HG03097 (cell line): ENCODE measurements around the gene DLL4.

ENCODE experiments used
- ATAC-seq: cut with Tn5 transposase; IDR thresholded peaks from one replicate; pipeline ENCODE4 v1.9.1; 2021; ENCODE audit not compliant: unreplicated experiment, low FRiP score

The DLL4 gene

DNA sequence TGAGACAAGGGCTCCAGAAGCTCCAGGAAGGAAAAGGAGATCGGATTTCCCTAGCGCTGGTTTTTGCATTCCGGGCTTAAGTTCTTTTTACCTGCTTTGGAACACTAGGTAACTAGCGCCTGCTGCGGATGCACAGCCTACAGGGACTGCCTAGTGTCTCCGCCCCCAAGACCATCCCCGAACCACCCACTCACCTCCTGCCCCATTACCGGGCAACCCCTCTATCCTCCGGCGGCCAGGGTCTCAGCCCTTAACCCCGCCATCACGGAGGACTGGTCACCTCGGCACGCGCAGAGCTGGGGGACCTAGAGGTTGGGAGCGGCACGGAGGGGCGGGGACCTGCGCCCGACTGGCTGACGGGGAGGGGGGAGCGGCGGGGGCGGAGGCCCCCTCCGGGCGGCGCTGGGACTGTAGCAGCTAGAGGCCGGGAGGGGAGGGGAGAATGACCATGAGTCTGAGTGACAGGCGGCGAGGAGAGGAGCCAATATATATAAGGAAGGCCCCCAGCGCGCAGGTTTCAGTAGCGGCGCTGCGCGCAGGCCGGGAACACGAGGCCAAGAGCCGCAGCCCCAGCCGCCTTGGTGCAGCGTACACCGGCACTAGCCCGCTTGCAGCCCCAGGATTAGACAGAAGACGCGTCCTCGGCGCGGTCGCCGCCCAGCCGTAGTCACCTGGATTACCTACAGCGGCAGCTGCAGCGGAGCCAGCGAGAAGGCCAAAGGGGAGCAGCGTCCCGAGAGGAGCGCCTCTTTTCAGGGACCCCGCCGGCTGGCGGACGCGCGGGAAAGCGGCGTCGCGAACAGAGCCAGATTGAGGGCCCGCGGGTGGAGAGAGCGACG lies at the start of gene DLL4:
TSS of gene DLL4 (plus strand) at position 520 of the 839 bp plus-strand sequence. CDS start 329 bp downstream, outside the sequence.
- peak; percentile 36 for ATAC-seq

GRCh38 chr15:40879609-40880008 lies 49.5 kb upstream of the DLL4 start:
- ATAC-seq = no peak

DNA sequence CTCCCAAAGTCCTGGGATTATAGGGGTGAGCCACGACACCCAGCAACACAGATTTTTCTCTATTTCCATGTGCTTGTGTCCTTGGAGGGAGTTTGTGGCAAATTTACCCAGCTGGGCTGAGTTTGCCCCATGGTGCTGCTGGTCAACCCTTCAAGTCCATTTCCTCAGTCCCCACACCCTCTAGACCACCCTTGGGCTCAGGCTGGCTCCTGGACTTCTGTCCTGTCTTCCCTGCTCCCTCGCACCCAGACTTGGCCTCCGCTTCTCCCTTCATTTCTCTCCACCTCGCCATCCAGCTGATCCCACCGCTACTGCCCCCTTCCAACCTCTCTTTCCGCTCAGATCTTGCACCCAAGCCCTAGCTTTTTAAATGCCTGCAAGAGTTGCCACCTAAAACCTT lies 47.8 kb upstream of the DLL4 start:
- no peak for ATAC-seq

- no peak for ATAC-seq
Observed at GRCh38 chr15:40886586-40886985, 42.6 kb upstream of the DLL4 start.

DNA sequence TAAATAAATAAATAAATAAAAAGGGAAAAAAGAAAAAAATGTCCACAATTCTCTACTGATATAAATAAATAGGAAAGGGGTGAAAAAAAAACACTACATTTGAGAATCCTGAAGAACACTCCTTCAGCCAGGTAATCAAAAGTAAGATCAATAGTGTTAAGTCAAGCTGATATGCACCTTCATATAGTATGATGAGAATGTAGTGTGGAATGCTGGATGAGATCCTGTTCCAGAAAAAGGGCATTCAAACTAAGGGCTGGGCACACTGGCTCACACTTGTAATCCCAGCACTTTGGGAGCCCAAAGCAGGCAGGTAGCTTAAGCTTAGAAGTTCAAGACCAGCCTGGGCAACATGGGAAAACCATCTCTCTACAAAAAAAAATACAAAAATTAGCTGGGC lies 40.0 kb upstream of the DLL4 start:
- ATAC-seq = no peak

- ATAC-seq = no peak
Observed at GRCh38 chr15:40891138-40891537, 38.0 kb upstream of the DLL4 start.

DNA sequence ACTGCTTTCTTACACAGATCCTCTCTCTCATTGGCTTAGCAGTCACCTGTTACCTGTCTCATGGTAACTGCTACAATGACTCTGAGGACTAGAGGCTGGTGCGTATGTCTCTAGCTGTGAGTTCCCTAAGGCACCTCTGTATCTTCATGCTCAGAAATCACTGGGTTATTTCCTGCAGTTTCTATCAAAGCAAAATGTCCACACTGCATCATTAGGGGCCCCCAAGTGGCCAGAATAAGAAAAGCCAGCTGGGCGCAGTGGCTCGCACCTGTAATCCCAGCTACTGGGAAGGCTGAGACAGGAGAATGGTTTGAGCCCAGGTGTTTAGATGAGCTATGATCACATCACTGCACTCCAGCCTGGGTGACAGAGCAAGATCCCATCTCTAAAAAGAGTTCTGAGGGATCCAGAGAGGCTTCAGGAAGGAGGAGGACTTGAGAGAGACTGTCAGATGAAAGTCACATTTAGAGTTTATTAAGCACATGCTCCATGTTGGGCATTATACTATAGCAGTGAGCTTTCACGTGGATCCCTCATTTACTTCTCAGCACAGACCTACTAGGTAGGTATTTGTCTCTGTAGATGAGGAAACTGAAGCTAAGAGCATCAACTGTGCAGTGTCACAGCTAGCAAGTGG lies 37.2 kb upstream of the DLL4 start:
- ATAC-seq = no peak

DNA sequence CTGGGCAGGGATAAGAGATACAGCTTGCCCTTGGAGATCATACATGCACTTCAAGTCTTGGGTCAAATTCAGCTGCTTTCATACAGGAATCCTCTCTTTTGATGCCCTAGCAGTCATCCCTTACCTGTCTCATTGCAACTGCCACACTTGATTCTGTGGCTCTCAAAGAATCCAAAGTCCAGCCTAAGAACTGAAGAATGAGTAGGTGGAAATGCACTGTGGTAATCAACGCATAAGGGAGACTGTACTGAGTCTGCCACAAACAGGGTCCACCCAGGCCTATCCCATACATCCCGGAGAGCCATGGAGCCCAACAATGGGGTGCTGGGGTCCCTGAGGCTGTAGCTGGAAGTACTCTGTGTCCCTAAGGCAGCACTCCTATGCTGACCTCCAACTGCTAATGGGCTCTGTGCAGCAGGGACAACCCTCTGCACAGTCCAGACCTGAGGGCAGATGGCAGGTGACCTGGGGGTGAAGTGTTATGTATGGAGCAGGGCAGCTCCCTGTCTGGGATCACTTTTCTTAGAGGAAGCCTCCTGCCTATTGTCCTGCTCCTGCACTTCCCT lies 36.6 kb upstream of the DLL4 start:
- no peak for ATAC-seq

GRCh38 chr15:40893019-40893670 lies 36.0 kb upstream of the DLL4 start:
- no peak for ATAC-seq

GRCh38 chr15:40893733-40894680 lies 35.1 kb upstream of the DLL4 start, which contains the start of gene VPS18:
VPS18 (plus strand) TSS chr15:40894450; CDS start chr15:40894769, 319 bp downstream.
- peak; percentile 88 for ATAC-seq

- ATAC-seq = peak; percentile 20
Observed at GRCh38 chr15:40894681-40895448, 34.3 kb upstream of the DLL4 start.

GRCh38 chr15:40899536-40900207 lies 29.5 kb upstream of the DLL4 start:
- no peak for ATAC-seq

DNA sequence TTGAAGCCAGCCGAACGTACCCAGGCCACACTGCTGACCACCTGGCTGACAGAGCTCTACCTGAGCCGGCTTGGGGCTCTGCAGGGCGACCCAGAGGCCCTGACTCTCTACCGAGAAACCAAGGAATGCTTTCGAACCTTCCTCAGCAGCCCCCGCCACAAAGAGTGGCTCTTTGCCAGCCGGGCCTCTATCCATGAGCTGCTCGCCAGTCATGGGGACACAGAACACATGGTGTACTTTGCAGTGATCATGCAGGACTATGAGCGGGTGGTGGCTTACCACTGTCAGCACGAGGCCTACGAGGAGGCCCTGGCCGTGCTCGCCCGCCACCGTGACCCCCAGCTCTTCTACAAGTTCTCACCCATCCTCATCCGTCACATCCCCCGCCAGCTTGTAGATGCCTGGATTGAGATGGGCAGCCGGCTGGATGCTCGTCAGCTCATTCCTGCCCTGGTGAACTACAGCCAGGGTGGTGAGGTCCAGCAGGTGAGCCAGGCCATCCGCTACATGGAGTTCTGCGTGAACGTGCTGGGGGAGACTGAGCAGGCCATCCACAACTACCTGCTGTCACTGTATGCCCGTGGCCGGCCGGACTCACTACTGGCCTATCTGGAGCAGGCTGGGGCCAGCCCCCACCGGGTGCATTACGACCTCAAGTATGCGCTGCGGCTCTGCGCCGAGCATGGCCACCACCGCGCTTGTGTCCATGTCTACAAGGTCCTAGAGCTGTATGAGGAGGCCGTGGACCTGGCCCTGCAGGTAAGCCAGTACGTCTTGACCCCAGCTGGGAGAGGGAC lies 28.7 kb upstream of the DLL4 start:
- ATAC-seq = no peak

DNA sequence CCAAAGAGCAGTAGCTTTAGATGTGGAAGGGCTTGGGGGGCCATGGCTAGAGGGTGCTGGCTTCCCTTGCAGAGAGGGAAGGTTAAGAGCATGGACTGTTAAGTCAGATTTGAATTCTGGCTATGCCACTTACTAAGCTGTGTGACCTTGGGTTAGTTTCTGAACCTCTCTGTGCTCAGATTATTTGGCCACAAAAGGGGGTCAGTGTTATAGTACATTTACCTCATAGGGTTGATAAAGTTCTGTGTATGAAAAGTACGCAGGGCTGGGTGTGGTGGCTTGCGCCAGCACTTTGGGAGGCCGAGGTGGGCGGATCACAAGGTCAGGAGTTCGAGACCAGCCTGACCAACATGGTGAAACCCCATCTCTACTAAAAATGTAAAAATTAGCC lies 28.1 kb upstream of the DLL4 start:
- no peak for ATAC-seq

GRCh38 chr15:40902605-40903561 lies 26.3 kb upstream of the DLL4 start:
- no peak for ATAC-seq

DNA sequence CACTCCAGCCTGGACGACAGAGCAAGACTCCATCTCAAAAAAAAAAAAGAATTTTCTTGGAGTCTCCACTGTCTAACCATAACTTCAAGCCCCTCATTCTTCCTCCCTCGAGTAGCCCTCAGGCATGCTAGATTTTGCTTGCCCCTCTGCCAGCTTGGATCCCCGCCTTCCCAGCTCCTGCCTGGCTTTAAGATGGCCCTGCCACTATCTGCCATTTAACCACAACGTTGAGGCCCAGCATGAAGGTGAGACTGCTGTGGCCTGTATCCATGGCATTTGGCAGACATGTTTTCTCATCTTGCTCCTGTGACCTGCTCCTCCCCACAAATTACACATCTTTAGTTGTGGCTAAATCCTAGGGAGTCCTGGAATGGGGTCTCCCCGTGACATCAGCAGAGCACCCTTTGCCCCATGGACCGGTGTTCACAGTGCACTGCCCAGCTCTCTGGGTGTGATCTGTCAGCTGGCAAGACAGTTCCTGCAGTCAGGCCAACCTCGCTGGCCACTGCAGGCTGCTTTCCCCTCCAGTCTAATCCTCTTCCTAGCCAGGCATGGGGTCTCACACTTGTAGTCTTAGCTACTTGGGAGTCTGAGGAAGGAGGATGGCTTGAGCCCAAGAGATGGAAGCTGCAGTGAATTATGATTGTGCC lies 24.5 kb upstream of the DLL4 start:
- ATAC-seq = no peak
